GM18508 (cell line): ENCODE measurements around the gene OR10G8.
"Not testable (repeated sequence)": the region's sequence is repeated elsewhere in the genome, so short reads cannot be mapped to it uniquely, and the experiment has no call there.

Experiments used
- ATAC-seq: cut with Tn5 transposase; IDR thresholded peaks from one replicate; pipeline ENCODE4 v1.9.1; 2021; ENCODE audit warnings: moderate number of reproducible peaks; ENCODE audit not compliant: insufficient read depth, unreplicated experiment

OR10G8 gene, protein sequence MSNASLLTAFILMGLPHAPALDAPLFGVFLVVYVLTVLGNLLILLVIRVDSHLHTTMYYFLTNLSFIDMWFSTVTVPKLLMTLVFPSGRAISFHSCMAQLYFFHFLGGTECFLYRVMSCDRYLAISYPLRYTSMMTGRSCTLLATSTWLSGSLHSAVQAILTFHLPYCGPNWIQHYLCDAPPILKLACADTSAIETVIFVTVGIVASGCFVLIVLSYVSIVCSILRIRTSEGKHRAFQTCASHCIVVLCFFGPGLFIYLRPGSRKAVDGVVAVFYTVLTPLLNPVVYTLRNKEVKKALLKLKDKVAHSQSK

DNA sequence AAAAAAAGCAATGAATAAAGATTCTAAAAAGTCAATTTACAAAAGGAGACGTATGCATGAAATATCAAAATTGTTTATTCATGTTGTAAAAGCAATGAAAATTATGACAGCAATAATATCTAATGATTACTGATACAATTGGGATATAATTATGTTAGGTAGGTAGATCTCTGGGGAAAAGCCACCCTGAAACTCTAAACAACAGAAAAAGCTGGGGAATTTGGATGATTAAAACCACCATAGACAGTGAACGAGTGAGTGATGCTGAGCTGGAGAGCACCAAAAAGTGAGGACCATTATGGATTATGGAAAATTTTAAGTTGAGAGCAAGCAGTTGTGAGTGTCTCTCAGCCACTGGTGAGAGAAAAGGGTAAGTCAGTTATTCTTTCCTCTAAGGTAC, at the start of gene OR10G8:
OR10G8 (plus strand) TSS at position 301 of the 400 bp plus-strand sequence. CDS start 2,825 bp downstream, outside the sequence.
- no peak for ATAC-seq

DNA sequence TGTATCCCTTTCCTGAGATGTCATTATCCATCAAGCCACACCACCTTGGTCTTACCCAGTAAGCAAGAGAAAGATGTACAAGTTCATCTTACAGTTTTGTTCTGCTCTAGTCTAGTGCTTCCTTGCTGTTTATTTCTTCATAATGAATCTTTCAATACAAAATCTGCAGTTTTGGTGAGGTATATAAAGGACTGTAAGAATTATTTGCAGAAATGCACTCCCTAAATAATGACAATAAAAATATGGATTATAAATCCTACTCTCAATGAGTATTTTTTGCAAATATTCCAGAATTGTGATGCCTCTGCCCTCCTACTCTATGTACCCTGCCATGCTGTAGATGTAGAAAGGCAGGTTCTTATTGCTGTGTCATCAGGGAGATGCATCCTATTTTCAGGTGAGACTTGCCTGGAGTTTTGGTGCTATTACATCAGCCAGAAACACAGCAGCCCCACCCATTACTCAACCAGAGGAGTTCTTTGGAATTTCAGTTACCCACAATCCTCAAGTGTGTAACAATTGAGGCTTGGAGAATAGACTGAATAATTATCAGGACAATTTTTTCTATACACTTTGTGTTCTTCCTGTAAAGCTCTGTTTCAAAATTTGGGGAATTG, 48.8 kb upstream of the OR10G8 start, which contains the start of gene OR10S1:
OR10S1 (minus strand) TSS at position 51 of the 617 bp plus-strand sequence. CDS start 117 bp downstream, outside the sequence.
- ATAC-seq: no peak

DNA sequence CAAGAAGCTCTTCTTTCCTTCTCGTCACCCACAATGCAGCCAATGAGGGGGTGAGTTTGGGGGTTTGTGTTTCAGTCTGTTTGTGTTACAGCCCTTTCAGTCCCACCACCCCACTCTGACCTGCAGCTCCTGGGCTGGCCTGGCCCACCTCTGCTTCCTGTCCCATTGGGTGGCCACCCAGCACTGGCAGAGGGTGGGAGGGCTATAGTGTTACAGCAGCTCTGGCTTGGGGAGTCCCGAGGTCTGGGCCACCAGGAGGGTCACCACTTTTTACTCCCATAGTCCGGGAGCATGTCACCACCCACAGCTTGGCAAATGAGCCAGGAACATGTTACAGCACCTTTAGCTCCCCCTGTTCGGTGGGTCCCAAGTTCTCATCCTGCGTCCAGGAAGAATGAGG, 47.3 kb upstream of the OR10G8 start:
- ATAC-seq: no peak

DNA sequence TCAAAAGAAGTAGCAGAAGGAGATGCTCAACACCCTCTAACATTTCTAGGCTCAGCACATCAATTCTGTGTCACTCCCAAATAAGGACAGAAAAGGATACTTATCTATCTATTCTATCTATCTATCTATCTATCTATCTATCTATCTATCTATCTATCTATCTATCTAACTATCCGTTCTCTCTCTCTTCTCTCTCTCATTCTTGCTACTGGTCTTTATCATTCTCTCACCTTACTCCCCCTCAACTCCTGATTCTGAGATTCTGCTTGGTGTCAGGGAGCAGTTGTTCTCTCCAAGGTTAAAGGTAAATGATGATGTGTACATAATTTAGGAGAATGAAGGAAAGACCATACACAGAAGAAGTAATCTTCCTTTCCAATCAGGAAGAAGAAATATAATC, 31.5 kb upstream of the OR10G8 start, which contains the start of gene OR10G6:
OR10G6 (minus strand) TSS at position 43 of the 400 bp plus-strand sequence; CDS start at position 43, 0 bp downstream.
- ATAC-seq: no peak

DNA sequence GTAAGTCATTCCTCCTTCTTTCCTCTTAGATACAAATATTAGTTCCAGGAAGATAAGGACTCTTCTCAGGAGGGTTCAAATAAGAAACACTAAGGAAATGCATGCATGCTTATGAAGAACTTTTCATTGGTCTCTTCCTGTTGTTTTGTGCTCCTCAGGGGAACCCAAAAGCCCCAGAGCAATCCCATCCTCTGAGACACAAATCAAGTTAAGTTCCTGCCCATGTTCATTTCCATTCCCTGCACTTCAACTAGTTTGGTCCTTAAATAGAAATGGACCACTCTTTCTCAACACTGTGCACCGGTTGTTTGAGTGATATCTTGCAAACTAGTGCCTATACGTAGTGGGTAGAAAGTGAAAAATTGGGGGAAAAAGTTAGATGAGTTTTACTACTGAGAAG, 13.9 kb upstream of the OR10G8 start, which contains the start of gene OR10G4:
OR10G4 (plus strand) TSS at position 301 of the 400 bp plus-strand sequence. CDS start 2,578 bp downstream, outside the sequence.
- no peak for ATAC-seq

DNA sequence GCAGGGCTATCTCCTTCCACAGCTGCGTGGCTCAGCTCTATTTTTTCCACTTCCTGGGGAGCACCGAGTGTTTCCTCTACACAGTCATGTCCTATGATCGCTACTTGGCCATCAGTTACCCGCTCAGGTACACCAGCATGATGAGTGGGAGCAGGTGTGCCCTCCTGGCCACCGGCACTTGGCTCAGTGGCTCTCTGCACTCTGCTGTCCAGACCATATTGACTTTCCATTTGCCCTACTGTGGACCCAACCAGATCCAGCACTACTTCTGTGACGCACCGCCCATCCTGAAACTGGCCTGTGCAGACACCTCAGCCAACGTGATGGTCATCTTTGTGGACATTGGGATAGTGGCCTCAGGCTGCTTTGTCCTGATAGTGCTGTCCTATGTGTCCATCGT, 10.8 kb upstream of the OR10G8 start:
- ATAC-seq: not testable (repeated sequence)

DNA sequence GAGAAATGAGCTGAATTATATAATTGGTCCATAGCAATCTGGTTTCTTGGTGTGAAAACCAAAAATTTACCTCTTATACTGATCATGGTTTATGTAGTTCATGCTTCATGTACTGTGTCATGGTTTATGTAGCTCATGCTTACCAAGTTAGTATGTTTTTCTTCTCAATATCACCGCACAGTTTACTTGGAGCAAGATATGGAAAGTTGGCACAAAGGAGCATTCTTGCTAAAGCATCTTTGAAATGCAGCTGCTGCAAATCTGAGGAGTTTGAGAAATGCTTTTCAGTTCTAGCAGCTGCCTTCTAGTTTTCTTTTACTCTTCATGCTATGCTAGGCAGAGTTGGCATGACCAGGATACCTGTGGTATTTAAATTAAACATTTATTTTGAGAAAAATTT, 10.1 kb downstream of the OR10G8 start:
- no peak for ATAC-seq

DNA sequence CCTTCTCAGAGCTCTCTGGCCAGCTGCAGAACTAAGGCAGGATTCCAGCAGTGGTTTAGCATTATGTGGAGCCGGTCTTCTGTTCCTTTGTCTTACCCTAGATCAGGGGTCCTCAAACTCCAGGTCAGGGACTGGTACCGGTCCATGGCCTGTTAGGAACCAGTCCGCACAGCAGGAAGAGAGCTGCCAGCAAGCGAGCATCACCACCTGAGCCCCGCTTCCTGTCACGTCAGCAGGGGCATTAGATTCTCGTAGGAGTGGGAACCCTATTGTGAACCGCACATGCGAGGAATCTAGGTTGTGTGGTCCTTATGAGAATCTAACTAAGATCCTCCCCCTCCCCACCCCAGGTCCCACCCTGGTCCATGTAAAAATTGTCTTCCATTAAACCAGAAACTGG, 13.0 kb downstream of the OR10G8 start:
- ATAC-seq: no peak

DNA sequence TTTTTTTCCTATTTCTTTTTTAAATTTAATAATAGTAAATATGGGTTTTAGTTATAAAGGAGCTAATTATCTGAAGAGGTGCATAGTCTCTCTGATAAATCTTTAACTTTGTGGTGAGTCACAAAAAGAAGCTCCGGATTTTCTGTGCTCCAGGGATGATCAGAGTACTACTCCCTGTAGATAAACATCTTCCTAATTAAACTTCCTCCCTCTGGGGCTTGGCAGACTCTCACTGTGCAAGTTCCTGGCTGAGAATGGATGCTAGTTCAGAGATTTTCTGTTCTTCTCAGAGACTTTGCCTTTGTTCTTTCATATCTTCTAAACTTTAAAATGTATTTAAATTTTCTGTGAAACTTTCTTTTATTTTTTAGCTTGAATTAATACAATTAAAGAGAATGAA, 14.7 kb downstream of the OR10G8 start, which contains the start of gene OR10G7:
OR10G7 (minus strand) TSS at position 72 of the 400 bp plus-strand sequence. CDS start 2,324 bp downstream, outside the sequence.
- no peak for ATAC-seq

DNA sequence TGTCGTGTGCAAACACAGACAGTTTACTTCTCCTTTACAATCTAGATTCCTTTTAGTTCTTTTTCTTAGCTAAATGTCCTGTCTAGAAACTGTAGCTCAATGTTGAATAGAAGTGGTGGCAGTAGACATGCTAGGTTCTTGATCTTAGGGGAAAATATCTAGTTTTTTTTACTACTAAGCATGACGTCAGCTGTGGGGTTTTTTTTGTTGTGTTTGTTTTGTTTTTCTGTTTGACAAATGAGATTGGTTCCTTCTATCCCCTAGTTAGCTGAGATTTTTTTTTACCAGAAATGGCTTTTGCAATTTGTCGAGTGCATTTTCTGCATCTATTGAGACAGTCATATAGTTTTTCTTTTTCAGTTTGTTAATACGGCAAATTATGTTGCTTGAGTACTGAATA, 16.8 kb downstream of the OR10G8 start:
- no peak for ATAC-seq

DNA sequence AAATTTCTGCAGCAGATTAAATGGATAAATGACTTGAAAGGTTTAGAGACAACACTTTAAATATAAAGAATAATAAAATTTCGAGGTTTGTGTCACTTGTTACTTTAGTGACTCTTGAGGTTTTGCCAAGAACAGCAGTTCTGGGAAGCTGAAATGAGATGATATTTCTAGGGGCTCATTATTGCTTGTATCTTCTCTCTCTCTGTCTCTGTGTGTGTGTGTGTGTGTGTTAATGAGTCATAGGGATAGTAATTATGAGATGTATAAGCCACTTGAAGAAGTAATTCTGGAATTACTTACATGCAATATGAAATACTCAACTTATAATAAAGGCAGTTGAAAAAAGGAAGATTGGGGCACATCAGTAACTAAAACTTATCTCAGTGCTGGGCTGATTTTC, 24.1 kb downstream of the OR10G8 start:
- ATAC-seq: no peak

DNA sequence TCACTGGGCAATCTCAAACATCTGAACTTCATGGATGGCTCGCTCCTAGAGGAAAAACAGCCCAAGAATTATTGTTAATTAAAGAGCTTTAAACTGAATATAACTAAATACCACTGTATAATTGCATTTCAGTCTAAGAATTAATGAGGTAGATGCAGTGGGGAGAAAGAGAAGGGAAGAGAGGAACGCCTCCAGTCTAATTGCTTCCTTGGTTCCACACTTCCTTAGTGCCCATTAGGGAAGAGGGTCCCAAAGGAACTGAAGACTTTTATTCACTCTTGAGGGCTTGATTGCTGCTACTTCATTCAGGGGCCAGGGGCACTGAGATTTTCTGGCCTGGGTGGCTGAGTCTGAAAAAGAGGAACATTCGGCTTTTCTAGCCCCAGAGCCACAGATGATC, 26.4 kb downstream of the OR10G8 start:
- ATAC-seq: no peak

DNA sequence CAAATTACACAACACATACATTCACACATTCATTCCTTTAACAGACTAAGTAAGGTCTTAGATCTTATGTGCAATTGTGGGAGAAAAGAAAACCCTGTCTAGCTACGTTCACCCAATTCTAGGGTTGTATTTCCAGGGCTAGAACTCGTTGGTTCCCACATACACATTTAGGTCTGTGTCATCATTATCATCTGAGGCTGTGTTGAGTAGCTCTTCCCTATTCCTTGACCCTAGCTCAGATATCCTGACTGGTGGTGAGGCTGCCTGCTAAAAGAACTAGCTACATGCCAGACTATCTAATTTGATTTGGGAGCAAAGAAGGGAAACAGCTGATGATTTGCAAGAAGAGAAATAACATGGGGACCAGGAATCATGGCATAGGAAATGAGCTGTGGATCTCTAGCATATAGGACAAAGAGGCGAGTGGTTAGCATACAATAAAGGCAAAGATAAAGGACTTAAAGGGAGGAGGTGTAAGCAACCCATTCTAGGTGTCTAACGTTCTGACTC, 42.1 kb downstream of the OR10G8 start:
- ATAC-seq: no peak

DNA sequence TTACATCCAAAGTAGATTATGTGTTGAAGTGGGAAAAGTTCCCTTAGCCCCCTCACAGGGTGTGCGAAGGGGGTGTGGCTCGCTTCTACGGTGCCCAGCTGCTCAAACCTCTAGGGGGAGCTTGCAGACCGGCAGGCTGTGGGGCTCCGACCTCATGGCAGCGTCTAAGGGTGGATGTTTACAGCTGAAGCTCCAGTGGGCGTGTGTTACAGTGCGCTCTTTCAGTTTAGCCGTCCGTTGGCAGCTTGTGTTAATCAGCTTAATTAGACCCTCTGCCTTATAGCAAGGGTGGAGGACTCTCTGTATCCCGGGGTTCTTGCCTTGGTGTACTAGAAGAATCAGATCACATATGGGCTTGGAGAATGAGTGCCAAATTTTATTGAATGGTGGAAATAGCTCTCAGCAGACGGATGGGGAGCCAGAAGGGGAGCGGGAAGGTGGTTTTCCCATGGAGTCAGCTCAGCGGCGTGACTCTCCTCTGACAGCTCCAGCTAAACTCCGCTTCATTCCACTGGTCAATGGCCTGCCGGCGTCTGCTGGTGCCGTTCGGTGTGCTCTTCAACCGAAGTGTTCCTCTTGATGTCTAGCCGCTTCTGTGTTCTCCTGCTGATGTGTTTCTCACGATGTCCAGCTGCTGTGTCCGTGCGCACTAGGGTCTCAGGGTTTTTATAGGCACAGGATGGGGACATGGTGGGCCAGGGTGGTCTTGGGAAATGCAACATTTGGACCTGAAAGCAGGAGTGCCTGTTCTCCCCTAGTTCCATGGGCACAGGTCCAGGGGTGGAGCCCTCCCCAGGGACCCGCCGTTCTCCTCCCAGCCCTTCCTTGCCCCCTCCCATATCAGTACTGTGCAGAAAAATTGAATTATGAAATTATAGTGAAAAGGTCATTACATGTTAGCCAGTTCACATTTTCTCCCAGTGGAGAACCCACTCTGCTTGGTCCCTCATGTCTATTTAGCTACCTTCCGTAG, 43.1 kb downstream of the OR10G8 start:
- peak; percentile 41 for ATAC-seq

DNA sequence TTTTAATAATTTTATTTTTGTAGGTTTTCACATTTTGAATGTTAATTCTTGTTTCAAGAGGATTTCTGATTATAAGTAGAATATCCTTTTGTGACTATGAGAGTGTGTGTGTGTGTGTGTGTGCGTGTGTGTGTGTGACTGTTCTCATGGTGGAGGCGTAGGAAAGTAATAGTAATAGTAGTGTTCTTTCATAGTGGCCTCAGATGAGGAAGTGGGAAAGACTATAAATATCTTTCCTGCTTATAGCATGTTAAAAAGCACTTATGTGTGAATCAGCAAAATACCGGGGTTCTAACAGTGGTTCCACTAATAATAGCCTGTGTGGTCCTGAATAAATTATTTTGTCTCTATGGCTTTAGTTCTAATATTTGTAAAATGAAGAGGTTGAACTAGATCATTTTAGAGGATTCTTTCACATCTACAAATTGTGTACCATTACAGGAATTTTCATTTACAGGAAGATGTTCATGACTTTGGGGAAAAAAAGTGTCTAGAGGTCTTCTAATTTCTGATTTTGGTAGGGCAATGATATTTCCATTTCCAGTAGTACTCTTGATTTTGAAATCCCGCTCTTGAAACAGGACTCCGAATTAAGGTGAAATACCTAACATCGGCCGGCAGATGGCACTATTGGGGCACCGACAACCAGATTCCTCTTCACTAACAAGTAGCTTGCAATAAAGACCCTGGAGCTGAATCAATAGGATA, 44.5 kb downstream of the OR10G8 start:
- peak; percentile 80 for ATAC-seq

DNA sequence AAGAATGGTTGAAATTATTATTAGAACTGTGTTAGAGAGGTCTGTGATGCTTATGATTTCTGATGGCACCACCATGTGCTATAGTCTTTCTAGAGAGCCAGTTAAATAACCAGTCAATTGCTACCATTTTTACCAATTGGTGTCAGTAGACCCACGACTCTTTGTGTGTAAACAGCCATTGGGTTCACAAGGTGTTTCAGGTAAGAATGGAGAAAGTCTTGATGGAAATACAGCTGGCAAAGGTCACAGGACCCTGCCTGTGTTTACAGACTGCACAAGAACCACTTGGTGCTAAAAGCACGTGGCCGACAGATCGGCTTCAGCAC, 45.0 kb downstream of the OR10G8 start:
- no peak for ATAC-seq

DNA sequence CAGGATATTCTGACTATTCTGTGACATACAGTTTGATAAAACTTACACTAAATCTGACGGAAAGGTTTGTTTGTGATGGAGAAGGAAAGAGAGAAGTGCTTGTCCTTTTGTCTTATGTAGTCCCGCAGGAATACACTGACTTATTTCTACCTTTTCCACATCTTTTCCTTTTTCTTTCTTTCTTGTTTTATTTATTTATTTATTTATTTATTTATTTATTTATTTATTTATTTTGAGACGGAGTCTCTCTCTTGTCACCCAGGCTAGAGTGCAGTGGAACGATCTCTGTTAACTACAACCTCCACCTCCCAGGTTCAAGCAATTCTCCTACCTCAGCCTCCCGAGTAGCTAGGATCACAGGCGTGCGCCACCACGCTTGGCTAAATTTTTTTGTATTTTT, 45.5 kb downstream of the OR10G8 start:
- ATAC-seq: no peak

DNA sequence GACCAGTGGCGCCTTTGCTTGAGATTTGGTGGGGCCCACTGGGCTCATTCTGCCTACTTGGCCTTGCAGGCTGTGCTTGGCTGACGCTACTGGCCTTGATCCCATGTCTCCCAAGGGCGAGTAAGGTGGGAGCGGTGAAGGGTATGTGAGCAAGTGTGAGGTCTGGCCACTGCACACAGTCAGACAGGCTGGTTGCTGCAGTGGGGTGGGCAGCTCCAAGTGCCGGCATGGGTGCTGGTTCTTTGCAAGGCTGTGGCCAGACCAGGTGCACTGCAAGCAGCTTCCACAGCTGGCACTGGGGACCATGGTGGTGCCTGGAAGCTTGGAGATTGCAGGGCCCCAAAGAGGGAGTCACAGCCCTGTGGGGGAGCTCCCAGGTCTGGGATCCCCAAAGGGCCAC, 48.0 kb downstream of the OR10G8 start:
- no peak for ATAC-seq

DNA sequence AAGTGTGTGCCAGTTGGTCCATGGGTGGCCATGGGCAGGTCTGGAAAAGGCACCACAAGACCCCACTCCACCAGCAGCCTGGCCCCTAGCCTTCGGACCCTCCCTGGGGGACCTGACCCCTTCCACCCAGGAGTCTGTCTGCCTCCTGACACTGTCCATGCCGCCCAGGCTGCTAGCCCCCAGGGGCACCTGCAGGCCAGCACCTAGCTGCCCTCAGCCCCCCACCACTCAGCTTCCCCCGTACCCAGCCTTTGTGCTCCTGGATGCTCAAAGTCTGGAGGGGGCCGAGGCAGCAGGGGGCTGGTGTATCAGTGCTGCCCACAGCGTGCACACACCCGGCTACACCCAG, 48.9 kb downstream of the OR10G8 start:
- no peak for ATAC-seq
